HG03575 (cell line): Measurements from ENCODE around the gene INAVA.
A peak's percentile ranks its signal among the peaks of the same experiment; 100 is the strongest.

ENCODE experiments used
- ATAC-seq: cut with Tn5 transposase; IDR thresholded peaks from one replicate; pipeline ENCODE4 v1.9.1; 2021; ENCODE audit not compliant: unreplicated experiment, insufficient number of reproducible peaks, low FRiP score; ENCODE audit errors: extremely low read depth

The INAVA gene

DNA sequence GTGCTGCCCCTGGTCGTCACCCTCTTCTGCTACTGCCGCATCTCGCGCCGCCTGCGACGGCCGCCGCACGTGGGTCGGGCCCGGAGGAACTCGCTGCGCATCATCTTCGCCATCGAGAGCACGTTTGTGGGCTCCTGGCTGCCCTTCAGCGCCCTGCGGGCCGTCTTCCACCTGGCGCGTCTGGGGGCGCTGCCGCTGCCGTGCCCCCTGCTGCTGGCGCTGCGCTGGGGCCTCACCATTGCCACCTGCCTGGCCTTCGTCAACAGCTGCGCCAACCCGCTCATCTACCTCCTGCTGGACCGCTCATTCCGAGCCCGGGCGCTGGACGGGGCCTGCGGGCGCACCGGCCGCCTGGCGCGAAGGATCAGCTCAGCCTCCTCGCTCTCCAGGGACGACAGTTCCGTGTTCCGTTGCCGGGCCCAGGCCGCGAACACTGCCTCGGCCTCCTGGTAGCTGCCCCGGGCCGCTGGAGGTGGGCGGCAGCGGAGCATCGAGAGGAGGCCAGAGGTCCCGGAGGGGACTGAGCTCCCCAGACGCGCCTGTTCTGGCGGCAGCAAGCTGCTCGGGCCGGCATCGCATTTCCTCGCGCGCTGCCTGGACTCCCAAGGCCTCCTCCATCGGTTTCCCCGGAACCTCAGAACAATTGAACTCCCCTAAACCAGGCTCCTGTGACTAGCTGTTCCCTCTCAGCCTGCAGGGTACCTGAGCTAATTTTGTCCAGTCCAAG lies 20.9 kb upstream of the INAVA start:
- ATAC-seq: no peak

- no peak for ATAC-seq
Observed at GRCh38 chr1:200874694-200875093, 20.0 kb upstream of the INAVA start.

- ATAC-seq: no peak
Observed at GRCh38 chr1:200875416-200875815, 19.3 kb upstream of the INAVA start.

- ATAC-seq: no peak
Observed at GRCh38 chr1:200877010-200877409, 17.7 kb upstream of the INAVA start.

DNA sequence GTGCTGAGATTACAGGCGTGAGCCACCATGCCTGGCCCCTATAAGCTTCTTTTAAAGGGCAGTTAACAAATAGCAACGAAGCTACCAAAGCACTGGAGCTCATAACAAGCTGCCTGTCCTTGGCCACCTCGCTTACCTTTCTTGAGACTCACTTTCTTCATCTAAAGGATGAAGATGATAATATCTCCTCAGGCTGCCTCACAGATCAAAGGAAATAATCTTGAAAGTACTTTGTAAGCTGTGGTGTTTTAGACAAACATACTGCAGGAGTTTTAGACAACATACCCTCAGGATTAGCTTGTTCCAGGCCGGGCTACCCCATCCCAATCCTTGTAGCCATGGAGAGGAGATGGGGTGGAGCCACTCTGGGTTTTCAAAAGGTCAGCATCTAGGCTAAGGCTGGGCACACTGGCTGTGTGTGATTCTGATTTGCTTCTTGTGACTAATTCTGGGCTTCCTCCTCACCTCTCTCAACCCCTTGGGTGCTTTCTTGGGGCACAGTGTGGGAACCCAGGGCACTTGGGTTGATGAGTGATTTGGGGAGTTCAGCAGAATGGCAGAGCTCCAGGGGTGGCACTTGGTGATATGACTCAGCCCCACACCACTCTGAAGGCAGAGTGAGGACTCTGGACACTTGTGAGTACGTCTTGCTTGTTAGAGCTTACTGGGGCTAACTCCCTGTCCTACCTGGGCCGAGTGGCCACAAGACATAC lies 16.7 kb upstream of the INAVA start:
- peak; percentile 65 for ATAC-seq

- peak; percentile 77 for ATAC-seq
Observed at GRCh38 chr1:200880212-200880611, 14.5 kb upstream of the INAVA start.

- ATAC-seq: no peak
Observed at GRCh38 chr1:200883118-200883517, 11.6 kb upstream of the INAVA start.

DNA sequence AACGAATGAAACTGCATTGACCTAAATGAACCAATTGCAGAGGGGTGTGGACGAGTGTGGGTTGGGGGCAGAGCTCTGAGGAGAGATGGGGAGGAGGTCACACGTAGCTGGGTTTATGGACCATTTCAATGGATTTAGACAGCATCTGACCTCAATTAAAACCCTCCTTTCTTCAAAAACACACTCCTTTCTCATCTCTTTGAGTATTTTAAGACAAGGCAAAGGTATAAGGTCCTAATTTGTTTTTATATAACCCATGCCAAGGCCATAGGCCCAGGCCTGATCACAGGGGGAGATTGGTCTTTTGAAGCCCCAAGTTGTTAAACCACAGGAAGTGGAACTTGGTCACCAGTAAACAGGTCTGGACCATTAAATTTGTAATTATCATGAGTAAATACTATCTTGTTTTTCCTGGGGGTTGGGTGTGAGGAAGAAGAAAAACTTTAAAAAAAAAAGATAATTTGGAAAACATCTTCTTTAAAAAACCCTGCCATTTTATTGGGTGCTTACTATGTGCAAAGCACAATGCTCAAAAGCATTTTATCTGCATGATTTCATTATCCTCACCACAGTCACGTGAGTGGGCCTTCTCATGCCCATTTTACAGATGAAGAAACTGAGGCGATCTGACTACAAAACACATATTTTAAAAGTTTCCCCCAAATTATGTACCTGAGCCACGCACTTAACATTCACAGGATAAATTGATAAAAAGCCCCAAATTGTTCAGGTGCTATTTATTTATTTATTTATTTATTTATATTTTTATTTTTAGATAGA lies 8.9 kb upstream of the INAVA start:
- no peak for ATAC-seq

DNA sequence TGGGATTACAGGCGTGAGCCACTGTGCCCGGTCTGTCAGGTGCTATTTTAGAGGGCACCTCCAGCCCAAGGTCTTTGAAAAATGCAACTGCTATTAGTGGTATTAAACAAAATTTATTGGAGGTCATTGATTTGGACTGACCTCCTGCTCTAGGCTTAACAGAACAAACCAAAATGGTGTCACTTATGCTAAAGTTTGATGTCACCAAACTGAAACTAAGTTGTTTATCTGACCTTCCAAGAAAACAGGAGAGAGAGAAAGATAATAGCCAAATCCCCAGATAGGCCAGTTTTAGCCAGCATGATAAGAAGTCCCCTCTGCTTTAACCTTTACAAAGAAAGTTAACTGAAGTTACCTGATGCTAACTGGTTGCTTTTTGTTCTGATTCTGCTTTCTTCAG lies 8.1 kb upstream of the INAVA start:
- ATAC-seq: no peak

- no peak for ATAC-seq
Observed at GRCh38 chr1:200887036-200887435, 7.7 kb upstream of the INAVA start.

GRCh38 chr1:200887772-200888348 lies 6.8 kb upstream of the INAVA start:
- no peak for ATAC-seq

DNA sequence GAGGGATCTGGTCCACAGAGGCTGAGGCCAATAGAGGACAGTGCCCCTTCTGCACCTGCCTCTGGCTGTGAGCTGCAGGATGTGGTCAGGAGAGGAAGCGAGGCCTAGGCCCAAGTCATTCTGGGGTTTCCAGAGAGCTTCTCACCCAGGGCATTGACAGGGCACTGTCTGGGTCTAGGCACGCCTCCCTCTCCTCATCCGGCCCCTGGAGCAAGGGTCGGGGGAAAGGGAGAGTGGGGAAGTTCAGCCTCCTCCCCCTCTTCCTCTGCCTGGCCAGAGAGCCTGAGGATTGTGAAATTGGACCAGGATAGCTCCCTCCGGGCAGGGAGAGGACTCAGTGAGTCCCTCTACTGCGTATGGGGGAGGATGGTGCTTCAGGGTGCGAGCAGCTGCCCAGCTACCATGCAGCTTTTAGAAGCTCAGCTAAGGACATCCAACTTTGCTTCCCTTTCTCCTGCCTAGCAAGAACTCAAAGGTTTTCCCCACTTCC lies 6.3 kb upstream of the INAVA start:
- ATAC-seq: peak; percentile 85

- ATAC-seq: no peak
Observed at GRCh38 chr1:200889571-200889970, 5.1 kb upstream of the INAVA start.

DNA sequence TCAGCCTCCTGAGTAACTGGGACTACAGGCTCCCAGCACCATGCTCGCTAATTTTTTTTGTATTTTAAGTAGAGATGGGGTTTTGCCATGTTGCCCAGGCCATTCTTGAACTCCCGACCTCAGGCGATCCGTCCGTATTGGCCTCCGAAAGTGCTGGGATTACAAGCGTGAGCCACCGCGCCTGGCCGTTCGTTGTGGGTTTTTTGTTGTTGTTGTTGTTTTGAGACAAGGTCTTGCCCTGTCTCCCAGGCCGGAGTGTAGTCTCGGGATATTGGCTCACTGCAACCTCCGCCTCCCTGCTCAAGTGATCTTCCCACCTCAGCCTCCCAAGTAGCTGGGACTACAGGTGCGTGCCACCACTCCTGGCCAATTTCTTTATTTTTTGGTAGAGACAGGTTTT lies 4.7 kb upstream of the INAVA start:
- ATAC-seq: no peak

GRCh38 chr1:200890818-200891773 lies 3.6 kb upstream of the INAVA start:
- no peak for ATAC-seq

DNA sequence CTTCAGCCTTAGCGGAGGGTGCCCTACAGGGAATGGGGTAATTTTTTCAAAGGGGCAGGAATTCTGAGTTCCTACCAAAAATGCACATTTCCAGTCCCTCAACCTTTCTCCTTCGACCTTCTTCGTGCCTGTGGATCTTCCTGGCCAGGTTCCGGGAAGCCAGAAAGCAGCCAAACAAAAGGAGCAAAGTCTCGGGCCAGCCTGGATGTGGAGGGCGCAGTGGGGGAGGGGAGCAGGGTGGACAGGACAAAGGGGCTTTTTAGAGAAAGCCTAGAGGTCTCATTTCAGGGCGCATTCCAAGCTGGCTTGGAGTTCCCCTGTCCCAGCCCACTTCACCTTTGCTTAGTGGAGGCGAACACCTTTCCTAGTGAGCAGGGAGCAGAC lies 2.9 kb upstream of the INAVA start:
- ATAC-seq: no peak

DNA sequence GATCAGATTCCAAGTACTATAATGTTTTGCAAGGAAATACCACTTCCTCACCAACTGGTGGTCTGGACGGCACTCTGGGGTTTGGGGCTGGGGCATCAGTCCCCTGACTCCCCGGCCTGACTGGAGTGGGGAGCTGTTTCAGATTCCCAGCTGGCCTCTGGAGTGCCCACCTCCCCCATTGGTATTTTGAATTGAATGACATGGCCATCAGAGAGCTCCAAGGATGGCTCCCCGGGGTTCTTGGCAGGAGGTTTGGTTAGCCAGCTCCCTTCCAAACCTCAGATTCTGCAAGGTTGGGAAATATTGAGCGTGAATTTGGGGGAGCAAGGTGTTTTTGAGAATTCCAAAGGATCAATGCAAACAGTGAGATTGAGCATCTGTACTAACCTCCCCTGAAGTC lies 2.2 kb upstream of the INAVA start:
- ATAC-seq: no peak

DNA sequence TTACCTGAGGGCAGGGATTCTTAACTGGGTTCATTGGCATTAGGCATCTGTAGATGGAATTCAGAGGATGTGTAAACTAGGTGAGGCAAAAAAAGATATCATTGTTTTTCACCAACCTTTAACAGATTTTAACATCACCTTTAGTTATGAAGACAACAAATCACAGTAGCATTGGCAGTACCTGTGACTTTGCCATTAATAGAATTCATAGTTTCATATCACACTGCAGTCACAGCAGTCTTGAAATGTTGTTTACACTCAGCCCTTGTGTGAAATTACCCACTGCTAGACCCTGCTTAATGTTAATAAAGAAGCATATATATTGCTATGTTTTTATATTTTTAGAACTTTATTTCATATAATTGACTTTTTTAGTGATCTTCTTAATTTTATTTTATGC lies 1.7 kb upstream of the INAVA start:
- no peak for ATAC-seq
